Astrocyte (in vitro differentiated cells and primary cell): Measurements from ENCODE around the gene IL17A. TPM values are rescaled to one million over a fixed set of nuclear protein-coding genes. Genes with fewer than 3 reads are reported as not detected.

Experiments
- DNase-seq: peaks from one replicate; pipeline ENCODE4 v3.0.0-alpha.2; 2010; ENCODE audit warnings: low read depth
- FAIRE-seq: peaks from 2 replicates; lab custom pipeline; 2011; peaks lifted over from hg19 to GRCh38; lab: Jason Lieb, UNC
- H2AFZ ChIP-seq: 2 replicates; pipeline ENCODE4 v1.6.0; 2012; ENCODE audit warnings: low read depth, low read length, inconsistent platforms
- H3K27ac ChIP-seq: 2 replicates; pipeline ENCODE4 v1.5.1; 2011; ENCODE audit warnings: low read depth, low read length, inconsistent platforms
- H3K27me3 ChIP-seq: 2 replicates; pipeline ENCODE4 v1.6.0; 2011; ENCODE audit warnings: low read length, inconsistent platforms; ENCODE audit not compliant: insufficient read depth
- H3K36me3 ChIP-seq: 2 replicates; pipeline ENCODE4 v1.5.1; 2011; ENCODE audit warnings: low read length, inconsistent platforms; ENCODE audit not compliant: insufficient read depth
- H3K4me1 ChIP-seq: 2 replicates; pipeline ENCODE4 v1.5.1; 2011; ENCODE audit warnings: low read length, inconsistent platforms; ENCODE audit not compliant: insufficient read depth
- H3K4me2 ChIP-seq: 2 replicates; pipeline ENCODE4 v1.6.0; 2012; ENCODE audit warnings: low read length, inconsistent platforms
- H3K4me3 ChIP-seq: 2 replicates; pipeline ENCODE4 v1.5.1; 2011; ENCODE audit warnings: low read depth, mild to moderate bottlenecking, low read length, inconsistent platforms; ENCODE audit not compliant: insufficient read depth
- H3K79me2 ChIP-seq: 2 replicates; pipeline ENCODE4 v1.6.0; 2012; ENCODE audit warnings: mild to moderate bottlenecking, low read length, inconsistent platforms; ENCODE audit not compliant: insufficient read depth
- H3K9ac ChIP-seq: 2 replicates; pipeline ENCODE4 v1.6.0; 2012; ENCODE audit warnings: mild to moderate bottlenecking, low read length, inconsistent platforms
- H3K9me3 ChIP-seq: 2 replicates; pipeline ENCODE4 v1.5.1; 2012; ENCODE audit warnings: low read depth, mild to moderate bottlenecking, low read length, inconsistent platforms; ENCODE audit not compliant: insufficient read depth
- H4K20me1 ChIP-seq: 2 replicates; pipeline ENCODE4 v1.6.0; 2012; ENCODE audit warnings: low read length, inconsistent platforms; ENCODE audit not compliant: insufficient read depth
- H3K27ac Mint-ChIP-seq: one replicate; pipeline ENCODE4 v1.8.0; 2021; ENCODE audit warnings: mild to moderate bottlenecking, mixed read lengths; ENCODE audit not compliant: unreplicated experiment
- H3K27me3 Mint-ChIP-seq: one replicate; pipeline ENCODE4 v1.8.0; 2021; ENCODE audit warnings: low read depth, mixed read lengths; ENCODE audit not compliant: unreplicated experiment
- H3K36me3 Mint-ChIP-seq: one replicate; pipeline ENCODE4 v1.8.0; 2021; ENCODE audit warnings: low read depth, mixed read lengths; ENCODE audit not compliant: unreplicated experiment
- H3K4me1 Mint-ChIP-seq: one replicate; pipeline ENCODE4 v1.8.0; 2021; ENCODE audit warnings: low read depth, mixed read lengths; ENCODE audit not compliant: unreplicated experiment
- H3K4me3 Mint-ChIP-seq: one replicate; pipeline ENCODE4 v1.8.0; 2021; ENCODE audit warnings: mild to moderate bottlenecking, moderate library complexity, mixed read lengths; ENCODE audit not compliant: unreplicated experiment
- H3K9me3 Mint-ChIP-seq: one replicate; pipeline ENCODE4 v1.8.0; 2021; ENCODE audit warnings: mild to moderate bottlenecking, mixed read lengths; ENCODE audit not compliant: unreplicated experiment
- EZH2 ChIP-seq: IDR thresholded peaks from 2 replicates; pipeline ENCODE4 v1.6.1; 2012; ENCODE audit warnings: mild to moderate bottlenecking, low read length, inconsistent platforms; ENCODE audit not compliant: insufficient read depth
- total RNA-seq: library from RNA; stranded (reverse); gene quantifications from 2 replicates; pipeline ENCODE4 v1.2.1, GENCODE V29; 2021
- TF ChIP-seq, protein P1 (sequence below): IDR thresholded peaks from 2 replicates; pipeline ENCODE4 v1.5.1; 2011; ENCODE audit warnings: low read depth, mild to moderate bottlenecking, inconsistent platforms, low read length, moderate library complexity; ENCODE audit not compliant: insufficient read depth

Gene IL17A
- total RNA-seq, 1 donor from 2014 or later: not detected

DNA sequence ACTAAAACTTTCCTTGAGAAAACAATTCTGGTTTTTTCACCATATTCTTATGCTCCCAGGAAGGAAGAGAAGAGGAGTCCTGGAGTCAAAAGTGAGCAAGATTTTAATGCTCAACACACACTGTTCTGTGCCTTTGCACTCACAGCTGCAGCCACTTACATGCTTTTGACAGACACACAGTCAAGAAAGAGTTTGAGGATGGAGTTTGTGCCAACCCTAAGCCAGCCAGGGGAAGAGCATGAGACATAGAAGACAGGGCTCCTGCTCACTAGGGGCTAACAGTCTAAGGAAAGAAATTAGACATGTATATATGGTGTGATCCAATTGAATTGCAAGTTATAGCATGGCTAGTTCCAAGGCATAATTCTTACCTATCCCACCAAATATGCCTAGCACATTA is 37.1 kb upstream of the IL17A start:
- Histone ChIP-seq H3K79me2 (no peaks in the 10 kb centered on the region), H3K36me3 (no peaks in the 10 kb centered on the region), H3K9ac (no peak overlapping the region), H3K4me1 (no peaks in the 10 kb centered on the region), H3K27me3 (no peaks in the 10 kb centered on the region), H3K4me3 (no peak overlapping the region), H4K20me1 (no peaks in the 10 kb centered on the region), H3K4me2 (no peak overlapping the region), H2AFZ (no peak overlapping the region), H3K27ac (no peak overlapping the region), H3K9me3 (no peaks in the 10 kb centered on the region)
- peaks cover 2% of the 10 kb centered on the region for H3K36me3 Mint-ChIP-seq
- no peak overlapping the region for H3K4me3 Mint-ChIP-seq
- H3K27me3 Mint-ChIP-seq: peaks cover 39% of the 10 kb centered on the region
- DNase-seq (no peak), FAIRE-seq (no peak)
- no peak overlapping the region for H3K27ac Mint-ChIP-seq
- no peak for TF ChIP-seq EZH2
- TF ChIP-seq, protein P1, sequence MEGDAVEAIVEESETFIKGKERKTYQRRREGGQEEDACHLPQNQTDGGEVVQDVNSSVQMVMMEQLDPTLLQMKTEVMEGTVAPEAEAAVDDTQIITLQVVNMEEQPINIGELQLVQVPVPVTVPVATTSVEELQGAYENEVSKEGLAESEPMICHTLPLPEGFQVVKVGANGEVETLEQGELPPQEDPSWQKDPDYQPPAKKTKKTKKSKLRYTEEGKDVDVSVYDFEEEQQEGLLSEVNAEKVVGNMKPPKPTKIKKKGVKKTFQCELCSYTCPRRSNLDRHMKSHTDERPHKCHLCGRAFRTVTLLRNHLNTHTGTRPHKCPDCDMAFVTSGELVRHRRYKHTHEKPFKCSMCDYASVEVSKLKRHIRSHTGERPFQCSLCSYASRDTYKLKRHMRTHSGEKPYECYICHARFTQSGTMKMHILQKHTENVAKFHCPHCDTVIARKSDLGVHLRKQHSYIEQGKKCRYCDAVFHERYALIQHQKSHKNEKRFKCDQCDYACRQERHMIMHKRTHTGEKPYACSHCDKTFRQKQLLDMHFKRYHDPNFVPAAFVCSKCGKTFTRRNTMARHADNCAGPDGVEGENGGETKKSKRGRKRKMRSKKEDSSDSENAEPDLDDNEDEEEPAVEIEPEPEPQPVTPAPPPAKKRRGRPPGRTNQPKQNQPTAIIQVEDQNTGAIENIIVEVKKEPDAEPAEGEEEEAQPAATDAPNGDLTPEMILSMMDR: no peak
- H3K4me1 Mint-ChIP-seq: no peaks in the 10 kb centered on the region
- H3K9me3 Mint-ChIP-seq: peaks cover 2% of the 10 kb centered on the region

DNA sequence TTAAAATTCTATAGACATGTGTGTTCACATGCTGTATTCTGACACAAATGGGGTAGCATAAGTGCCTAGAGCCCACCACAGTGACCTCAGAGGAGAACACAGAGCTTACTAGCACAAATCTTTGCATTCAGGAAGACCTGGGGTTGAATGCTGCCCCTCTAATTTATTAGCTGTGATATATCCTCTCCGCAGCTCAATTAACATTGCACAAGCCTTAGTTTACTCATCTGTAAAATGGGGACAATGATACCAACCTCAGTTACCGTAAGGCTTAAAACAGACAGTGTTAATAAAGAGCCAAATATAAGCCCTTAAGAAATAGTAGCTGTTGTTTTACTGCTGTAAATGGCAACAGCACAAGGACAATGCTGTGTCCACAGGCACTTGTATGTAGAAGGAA is 36.2 kb upstream of the IL17A start:
- Mint-ChIP-seq H3K36me3 (peaks cover 2% of the 10 kb centered on the region), H3K4me1 (no peaks in the 10 kb centered on the region)
- FAIRE-seq: no peak

DNA sequence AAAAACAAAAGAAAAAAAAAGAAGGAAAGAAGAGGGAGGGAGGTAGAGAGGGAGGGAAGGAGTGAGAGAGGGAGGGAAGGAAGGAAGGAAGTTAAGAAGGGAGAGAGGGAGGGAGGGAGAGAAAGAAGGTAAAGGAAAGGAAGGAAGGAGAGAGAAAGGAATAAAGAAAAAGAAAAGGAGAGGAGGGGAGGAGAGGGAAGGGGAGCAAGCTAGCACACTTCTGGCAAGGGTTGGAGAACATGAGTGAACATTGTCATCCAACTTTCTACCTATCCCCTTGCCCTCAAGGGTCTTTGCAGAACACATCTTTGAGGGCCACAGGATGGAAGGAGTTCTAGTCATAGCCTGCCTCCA is 34.1 kb upstream of the IL17A start:
- H3K9me3 Mint-ChIP-seq: peaks cover 2% of the 10 kb centered on the region
- peaks cover 2% of the 10 kb centered on the region for H3K36me3 Mint-ChIP-seq
- H3K27ac Mint-ChIP-seq: no peak overlapping the region
- H3K27me3 ChIP-seq: no peaks in the 10 kb centered on the region
- H3K27ac ChIP-seq: no peak overlapping the region
- H3K4me2 ChIP-seq: no peak overlapping the region
- H3K4me3 ChIP-seq: no peak overlapping the region
- no peaks in the 10 kb centered on the region for H3K4me1 ChIP-seq
- no peaks in the 10 kb centered on the region for H3K9me3 ChIP-seq
- no peak for TF ChIP-seq EZH2
- TF ChIP-seq, protein P1: no peak
- DNase-seq (no peak), FAIRE-seq (no peak)
- no peaks in the 10 kb centered on the region for H4K20me1 ChIP-seq
- no peaks in the 10 kb centered on the region for H3K79me2 ChIP-seq
- no peaks in the 10 kb centered on the region for H3K36me3 ChIP-seq
- no peak overlapping the region for H3K9ac ChIP-seq
- H3K4me1 Mint-ChIP-seq: peaks cover 16% of the 10 kb centered on the region
- H3K4me3 Mint-ChIP-seq: no peak overlapping the region
- H2AFZ ChIP-seq: no peak overlapping the region
- H3K27me3 Mint-ChIP-seq: peaks cover 10% of the 10 kb centered on the region

More for the DNA sequence above, 36.2 kb upstream of the IL17A start:
- TF ChIP-seq, protein P1: no peak
- no peak for TF ChIP-seq EZH2
- Histone ChIP-seq H3K4me1 (no peaks in the 10 kb centered on the region), H3K27ac (no peak overlapping the region), H3K27me3 (no peaks in the 10 kb centered on the region), H3K9ac (no peak overlapping the region), H3K9me3 (no peaks in the 10 kb centered on the region), H3K4me3 (no peak overlapping the region), H3K4me2 (no peak overlapping the region), H2AFZ (no peak overlapping the region), H3K36me3 (no peaks in the 10 kb centered on the region), H3K79me2 (no peaks in the 10 kb centered on the region), H4K20me1 (no peaks in the 10 kb centered on the region)
- Mint-ChIP-seq H3K27me3 (peaks cover 31% of the 10 kb centered on the region), H3K9me3 (peaks cover 2% of the 10 kb centered on the region), H3K27ac (no peak overlapping the region), H3K4me3 (no peak overlapping the region)
- DNase-seq: no peak
